NCI-H345 (cell line): ENCODE data around the gene LMOD1.
"Not testable (repeated sequence)": the region's sequence is repeated elsewhere in the genome, so short reads cannot be mapped to it uniquely, and the experiment has no call there.

Experiments
- DNase-seq: peaks from one replicate; lab custom pipeline; 2025; lab: John Stamatoyannopoulos, UW

LMOD1 gene

DNA sequence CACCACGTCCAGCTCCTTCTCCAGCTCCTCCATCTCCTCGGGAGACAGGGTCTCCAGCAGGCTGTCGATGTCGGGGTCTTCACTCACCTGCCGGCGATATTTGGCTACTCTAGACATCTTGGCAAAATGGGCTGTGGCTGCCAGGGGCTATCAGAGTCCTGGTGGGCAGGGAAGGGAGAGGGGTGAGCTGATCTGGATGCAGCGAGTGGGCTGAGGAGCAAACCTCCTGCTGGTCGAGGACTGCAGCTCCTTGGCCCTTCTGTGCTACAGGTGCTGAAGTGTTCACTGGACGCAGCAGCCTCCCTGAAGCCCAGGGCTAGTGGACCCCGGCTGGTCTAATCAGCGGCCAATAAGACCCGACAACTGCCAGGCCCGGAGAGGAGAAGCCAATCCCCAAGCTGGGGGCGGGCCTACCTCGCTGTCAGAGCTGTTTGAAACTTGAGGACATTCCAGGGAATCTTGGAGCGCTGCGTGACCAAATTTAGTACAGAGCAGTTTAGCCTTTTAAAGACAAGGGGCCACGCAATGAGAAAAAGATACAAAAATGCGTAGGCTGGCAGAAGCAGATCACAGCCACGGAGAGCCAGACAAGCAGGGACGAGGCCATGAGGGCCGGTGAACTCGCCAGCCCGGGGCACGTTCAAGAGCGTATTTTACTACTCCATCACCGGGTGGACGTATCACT lies at the start of gene LMOD1:
TSS of gene LMOD1 (minus strand) at position 325 of the 685 bp plus-strand sequence. CDS start at position 117, 208 bp downstream.
- no peak for DNase-seq

DNA sequence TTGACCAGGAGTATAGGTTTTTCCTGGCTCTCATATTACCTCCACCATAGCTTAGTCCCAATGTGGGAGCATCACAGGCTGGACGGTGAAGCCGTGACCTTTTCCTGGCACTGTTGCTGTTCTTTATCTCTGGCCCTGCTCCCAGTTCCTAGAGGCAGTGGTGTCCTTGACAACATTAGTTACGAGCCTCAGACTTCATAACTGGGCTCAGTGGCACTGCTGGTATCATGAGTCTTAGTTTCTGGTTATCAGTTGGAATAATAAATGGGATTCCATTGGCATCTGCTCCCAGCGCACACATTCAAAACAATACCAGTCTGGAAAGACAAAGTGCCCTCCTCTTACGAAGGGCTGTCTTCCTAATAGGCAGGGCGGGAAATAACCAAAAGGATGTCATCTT lies 44.1 kb upstream of the LMOD1 start:
- no peak for DNase-seq

DNA sequence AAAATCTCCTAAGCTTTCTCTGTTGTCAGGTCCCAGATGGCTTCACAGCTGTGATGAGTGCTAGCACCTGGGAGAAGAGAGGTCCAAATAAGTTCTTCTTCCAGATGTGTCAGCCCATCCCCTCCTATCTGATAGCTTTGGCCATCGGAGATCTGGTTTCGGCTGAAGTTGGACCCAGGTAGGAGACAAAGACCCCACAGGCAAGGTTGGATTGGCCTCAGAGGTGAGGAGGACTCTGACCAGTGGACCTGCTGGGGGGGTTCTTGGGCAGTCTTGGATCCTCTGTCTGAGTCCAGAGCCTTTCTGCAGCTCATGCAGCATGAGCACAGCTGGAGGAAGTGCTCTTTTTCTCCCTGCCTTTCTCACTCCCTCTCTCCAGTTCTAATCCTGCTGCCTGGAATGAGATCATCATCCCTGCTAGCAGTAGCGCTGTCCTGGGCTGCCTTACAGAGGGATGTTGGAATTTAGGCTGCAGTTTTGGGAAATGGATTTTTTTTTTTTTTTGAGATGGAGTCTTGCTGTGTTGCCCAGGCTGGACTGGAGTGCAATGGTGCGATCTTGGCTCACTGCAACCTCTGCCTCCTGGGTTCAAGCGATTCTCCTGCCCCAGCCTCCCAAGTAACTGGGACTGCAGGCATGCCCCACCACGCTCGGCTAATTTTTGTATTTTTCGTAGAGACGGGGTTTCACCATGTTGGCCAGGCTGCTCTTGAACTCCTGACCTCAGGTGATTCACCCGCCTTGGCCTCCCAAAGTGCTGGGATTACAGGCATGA lies 43.2 kb upstream of the LMOD1 start:
- DNase-seq = no peak

DNA sequence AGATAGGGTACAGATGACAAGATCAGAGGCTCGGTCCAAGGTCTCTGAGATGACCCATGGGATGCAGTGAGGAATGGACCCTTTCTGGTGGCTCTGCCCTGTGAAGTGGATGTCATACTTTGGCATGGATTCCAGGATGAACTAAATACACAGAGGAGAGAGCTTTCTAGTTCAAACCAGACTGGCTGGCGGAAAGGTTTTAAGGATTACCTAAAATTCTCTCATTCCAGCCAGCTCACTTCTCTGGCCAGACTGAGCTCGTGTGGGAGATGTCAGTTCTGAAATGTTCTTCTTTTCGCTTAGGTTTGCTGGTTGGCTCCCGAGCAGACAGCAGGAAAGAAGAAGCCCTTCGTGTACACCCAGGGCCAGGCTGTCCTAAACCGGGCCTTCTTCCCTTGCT lies 42.3 kb upstream of the LMOD1 start:
- no peak for DNase-seq

DNA sequence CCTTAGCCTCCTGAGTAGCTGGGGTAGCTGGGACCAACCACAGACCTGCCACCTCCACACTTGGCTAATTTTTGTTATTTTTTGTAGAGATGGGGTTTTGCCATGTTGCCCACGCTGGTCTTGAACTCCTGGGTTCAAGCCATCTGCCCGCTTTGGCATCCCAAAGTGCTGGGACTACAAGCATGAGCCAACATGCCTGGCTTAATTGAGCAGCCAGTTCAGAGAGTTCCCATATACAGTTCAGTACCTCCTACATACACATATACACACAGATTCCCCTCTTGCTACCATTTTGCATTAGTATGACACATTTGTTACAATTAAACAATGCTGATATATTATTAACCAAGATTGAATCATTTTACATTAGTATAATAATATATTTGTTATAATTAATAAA lies 39.0 kb upstream of the LMOD1 start:
- DNase-seq = no peak

DNA sequence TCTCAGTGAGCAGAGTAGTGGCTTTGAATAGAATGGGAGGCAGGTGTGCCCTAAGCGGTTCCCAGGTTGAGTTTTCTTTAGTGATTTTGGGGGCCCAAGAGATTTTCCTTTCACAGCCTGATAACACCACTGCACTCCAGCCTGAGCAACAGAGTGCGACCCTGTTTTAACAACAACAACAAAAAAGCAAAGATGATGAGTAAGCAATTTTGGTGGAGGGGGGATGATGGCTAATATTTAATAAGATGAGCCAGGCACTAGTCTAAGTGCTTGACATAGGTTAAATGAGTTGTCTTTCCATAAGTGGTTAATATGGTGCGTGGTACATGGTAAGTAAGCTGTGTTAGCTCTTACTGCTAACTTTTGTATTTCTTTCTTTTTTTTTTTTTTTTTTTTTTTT lies 38.1 kb upstream of the LMOD1 start:
- DNase-seq = no peak

DNA sequence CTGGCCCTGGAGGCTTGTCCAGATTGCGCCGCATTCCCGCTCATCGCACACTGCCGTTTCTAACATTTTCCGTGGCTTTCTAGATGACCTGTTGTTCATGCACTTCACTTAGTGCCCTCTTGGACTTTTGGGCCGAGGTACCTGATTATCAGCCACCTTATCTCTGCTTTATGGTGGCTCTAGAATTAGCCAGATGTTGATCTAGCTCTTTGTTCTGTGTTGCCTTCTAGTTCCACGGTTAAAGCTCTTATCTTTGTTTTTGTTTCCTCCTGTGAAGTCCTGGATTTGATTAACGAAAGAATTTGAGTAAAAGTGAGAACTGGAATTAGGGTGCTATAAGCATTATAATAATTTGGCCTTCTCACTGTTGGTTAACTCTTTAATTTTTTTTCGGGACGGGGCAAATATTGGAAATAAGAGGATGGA lies 37.0 kb upstream of the LMOD1 start:
- no peak for DNase-seq

DNA sequence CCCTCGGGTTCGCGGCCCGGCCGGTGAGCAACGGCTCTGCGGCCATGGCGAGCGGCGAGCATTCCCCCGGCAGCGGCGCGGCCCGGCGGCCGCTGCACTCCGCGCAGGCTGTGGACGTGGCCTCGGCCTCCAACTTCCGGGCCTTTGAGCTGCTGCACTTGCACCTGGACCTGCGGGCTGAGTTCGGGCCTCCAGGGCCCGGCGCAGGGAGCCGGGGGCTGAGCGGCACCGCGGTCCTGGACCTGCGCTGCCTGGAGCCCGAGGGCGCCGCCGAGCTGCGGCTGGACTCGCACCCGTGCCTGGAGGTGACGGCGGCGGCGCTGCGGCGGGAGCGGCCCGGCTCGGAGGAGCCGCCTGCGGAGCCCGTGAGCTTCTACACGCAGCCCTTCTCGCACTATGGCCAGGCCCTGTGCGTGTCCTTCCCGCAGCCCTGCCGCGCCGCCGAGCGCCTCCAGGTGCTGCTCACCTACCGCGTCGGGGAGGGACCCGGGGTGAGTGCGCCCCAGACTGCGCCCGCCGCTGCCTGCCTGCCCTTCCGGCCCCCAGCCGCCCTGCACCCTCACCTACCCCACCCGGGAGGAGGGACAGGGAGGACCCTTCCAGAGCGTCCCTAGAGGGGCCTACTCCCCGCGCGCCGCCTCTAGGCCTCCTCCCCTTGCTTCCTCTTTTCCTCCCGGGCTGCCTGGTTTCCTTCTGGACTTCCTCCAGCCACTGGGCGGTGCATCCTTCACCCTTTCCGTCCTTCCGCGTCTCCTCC lies 36.5 kb upstream of the LMOD1 start, which contains the start of gene RNPEP:
TSS of gene RNPEP (plus strand) at position 26 of the 757 bp plus-strand sequence. CDS start at position 45, 19 bp downstream.
- peak; percentile 53 for DNase-seq

DNA sequence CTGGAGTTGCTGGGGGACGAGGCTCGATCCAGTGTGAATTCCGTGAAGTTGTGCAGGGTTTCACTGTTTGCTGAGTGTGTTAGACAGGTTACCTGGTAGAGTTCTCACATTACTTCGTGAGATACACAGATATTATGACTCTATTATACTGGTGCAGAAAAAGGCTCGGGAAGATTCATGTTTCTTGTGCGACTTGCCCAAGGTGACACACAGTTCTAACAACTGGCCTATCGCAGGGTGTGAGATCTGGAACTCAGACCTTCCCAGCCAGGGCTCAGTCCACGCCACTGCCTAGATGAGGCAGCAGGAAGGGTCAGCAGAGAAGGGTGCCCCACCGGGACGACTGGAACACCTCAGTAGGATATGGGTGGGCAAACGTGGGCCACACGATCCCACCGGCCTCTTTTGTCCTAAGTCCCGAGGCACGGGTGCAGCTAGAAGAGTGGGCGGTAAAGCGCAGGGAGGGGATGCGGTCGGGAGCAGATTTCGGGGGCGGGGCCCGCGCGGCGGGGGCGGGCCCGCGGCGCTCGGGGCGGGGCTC lies 35.8 kb upstream of the LMOD1 start:
- no peak for DNase-seq

DNA sequence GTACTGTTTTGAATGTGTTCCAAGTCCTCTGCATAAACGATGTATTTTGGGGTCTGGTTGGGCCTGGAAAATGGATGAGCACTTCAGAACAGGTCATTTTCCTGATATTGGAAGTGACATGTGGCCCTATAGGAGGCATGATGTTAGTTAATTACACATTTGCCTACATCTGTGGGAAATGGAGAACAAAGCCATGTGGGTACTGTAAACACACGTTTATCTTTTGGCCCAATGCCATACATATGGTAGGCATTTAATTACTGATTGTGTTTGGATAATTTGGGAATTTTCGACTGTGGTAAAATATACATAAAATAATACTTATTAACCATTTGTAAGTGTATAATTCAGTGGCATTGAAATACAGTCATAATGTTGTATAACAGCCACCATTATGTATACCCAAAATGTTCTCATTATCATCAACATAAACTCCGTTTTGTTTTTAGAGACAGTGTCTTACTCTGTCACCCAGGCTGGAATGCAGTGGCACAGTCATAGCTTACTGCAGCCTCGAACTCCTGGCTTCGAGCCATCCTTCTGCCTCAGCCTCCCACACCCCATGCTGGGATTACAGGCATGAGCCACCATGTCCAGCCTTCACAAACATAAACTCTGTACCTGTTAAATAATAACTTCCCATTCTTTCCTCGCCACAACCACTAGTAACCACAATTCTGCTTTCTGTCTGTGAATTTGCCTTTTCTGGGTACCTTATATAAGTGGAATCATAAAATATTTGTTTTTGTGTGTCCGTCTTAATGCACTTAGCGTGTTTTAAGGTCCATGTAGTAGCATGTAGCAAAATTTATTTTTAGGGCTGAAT lies 24.2 kb upstream of the LMOD1 start:
- no peak for DNase-seq

DNA sequence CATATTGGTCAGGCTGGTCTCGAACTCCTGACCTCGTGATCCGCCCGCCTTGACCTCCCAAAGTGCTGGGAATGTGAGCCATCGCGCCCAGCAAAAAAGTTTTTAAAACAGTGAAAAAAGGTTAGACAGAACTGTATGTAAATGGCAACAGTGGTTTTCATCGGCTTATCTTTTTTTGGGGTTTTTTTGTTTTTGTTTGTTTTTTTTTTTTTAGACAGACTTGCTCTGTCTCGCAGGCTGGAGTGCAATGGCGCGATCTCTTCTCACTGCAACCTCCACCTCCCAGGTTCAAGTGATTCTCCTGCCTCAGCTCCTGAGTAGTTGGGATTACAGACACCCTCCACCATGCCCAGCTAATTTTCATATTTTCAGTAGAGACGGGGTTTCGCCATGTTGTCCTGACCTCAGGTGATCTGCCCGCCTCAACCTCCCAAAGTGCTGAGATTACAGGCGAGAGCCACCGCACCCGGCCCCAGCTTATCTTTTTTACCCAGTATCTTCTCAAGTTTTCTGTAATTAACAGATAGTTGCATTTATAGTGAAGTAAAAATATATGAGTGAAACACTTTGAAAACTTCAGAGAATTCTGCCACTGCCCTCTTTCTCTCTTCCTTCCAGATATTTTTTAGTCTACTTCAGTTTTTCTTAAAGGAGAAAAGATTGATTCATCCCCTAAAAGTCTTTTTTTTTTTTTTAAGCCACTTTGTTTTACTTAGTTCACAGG lies 22.0 kb upstream of the LMOD1 start:
- no peak for DNase-seq

DNA sequence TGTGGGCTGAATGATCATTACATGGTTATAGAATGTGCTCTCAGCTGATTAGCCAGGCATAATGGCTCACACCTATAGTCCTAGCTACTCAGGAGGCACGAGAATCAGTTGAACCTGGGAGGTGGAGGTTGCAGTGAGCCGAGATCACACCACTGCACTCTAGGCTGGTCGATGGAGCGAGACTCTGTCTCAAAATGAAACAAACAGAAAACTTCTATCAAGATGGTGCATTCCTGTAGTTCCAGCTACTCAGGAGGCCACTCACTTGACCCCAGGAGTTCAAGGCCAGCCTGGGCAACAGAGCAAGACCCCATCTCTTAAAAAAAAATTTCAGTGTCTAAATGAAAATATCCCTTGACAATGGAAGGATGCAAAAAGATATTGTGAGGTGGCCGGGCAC lies 19.8 kb upstream of the LMOD1 start:
- no peak for DNase-seq

DNA sequence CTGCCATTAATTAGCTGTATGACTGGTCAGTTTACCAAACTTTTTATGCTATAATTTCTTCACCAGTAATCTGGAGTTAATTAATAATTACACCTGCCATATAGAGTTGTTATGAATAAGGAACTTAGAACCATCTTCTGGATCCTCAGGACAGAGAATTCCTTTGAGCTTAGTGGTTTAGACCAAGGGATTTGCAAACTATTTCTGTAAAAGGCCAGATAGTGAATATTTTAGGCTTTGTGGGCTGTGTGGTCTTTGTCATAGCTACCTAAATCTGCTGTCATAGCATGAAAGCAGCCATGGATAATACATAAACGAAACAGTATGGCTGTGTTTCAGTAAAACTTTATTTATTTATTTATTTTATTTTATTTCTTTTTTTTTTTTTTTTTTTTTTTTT lies 17.9 kb upstream of the LMOD1 start:
- no peak for DNase-seq

DNA sequence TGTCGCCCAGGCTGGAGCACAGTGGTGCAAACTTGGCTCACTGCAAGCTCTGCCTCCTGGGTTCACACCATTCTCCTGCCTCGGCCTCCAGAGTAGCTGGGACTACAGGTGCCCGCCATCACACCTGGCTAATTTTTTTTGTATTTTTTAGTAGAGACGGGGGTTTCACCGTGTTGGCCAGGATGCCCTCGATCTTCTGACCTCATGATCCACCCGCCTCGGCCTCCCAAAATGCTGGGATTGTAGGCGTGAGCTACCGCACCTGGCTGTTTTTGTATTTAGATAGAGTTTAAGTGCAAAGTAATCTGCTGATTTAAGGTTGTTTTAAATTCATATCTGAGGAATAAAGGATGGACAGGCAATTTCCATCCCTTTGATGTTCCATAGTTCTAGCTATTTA lies 16.0 kb upstream of the LMOD1 start:
- not testable (repeated sequence) for DNase-seq

DNA sequence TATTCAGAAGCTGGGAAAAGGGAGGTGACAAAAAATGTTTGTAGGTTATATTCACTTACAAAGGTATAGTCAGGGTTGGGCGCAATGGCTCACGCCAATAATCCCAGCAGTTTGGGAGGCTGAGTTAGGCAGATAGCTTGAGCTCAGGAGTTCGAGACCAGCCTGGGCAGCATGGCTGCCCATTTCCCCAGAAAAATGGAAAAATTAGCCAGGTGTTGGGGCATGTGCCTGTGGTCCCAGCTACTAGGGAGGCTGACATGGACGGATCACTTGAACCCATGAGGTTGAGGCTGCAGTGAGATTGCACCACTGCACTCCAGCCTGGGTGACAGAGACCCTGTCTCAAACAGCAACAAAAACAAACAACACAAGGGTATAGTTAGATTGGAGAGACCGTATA lies 12.0 kb upstream of the LMOD1 start:
- DNase-seq = no peak

DNA sequence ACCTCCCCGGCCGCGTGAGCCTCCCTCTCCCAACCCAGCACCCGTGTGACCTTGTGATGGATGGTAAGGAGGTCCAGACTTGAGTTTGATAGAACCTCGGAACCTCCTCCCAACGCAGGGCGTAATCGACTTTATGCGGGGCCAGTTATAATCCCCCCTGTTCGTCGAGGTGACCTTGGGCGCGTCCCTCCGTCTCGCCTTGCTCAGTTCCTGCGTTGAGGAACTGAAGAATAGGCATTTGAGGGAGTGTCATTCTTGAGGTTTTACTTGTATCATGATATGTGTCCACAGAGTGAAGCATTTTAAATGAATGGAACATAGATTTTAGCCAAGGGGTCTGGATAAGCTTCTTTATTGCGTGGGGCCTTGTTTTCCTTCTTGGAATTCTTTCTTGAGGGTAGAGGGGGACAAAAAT lies 9.4 kb upstream of the LMOD1 start:
- DNase-seq = no peak

DNA sequence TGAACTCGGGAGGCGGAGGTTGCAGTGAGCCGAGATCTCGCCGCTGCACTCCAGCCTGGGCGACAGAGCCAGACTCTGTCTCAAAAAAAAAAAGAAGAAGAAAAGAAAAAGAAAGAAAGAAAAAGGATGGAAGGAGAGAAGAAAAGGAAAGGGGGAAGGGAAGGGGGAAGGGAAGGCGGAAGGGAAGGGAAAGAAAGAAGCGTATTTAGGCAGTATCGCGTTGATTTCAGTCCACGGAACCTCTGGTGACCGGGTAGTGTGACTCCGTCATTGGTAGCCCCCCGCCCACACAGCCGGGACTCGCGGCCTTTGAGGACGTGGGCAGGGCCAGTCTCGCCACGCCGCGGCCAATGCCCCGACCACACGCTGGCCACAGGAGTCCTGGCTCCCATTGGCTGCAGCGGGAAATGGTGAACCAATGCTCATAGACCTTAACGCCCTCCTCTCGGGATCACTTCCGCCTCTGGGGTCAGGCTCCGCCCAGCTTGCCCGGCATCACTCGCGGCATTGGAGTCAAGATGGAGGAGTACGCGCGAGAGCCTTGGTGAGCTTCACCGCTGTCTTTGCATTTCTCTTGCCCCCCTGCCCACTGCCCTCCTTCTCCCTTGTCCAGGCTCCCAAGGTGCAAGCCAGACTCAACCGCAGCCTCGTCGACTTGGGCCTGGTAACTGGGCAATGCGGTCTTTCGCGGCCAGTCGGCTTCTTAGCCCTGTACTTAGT lies 8.8 kb upstream of the LMOD1 start, which contains the start of gene TIMM17A:
TSS of gene TIMM17A (plus strand) at position 495 of the 720 bp plus-strand sequence. CDS start at position 519, 24 bp downstream.
- peak; percentile 98 for DNase-seq

DNA sequence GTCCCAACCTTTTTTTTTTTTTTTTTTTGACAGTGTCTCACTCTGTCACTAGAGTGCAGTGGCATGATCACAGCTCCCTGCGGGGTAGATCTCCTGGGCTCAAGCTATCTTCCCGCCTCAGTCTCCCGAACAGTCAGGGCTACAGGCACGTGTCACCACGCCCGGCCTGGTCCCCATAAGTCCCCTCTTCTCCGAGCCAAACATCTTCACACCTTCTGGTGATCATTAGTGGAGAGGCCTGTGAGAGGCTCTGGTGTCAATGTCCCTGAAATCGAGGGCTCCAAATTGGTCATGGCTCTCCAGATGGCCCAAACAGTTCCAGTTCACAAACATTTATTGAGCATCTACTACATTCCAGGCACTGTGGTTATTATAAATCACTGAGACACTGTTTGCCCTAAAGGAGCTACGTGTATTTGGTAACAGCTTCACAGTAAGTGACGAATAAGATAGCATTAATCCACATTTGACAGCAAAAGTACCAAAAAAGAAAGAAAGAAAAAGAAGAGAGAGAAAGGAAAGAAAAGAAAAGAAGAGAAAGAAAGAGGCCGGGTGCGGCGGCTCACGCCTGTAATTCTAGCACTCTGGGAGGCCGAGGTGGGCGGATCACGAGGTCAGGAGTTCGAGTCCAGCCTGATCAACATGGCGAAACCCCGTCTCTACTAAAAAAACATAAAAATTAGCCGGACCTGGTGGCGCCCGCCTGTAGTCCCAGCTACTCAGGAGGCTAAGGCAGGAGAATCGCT lies 8.1 kb upstream of the LMOD1 start:
- no peak for DNase-seq

DNA sequence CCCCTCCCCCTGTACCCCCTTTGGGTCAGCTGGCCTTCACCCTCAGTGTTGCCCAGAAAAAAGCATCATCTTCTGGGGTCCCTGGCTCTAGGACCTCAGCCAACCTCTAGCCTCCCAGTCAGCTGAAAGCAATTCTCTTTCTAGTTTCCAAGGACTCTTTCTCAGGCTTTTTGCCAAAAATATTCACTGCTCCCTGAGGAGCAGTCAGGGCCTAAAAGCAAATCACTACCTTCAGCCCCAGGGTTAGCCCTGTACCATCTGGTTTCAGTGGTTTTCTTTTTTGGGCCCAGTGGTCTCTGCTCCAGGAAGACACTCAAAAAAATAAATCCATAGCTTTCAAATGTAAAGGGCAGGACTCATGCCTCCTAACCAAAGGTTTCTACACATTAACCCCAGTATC lies 3.1 kb upstream of the LMOD1 start:
- no peak for DNase-seq

DNA sequence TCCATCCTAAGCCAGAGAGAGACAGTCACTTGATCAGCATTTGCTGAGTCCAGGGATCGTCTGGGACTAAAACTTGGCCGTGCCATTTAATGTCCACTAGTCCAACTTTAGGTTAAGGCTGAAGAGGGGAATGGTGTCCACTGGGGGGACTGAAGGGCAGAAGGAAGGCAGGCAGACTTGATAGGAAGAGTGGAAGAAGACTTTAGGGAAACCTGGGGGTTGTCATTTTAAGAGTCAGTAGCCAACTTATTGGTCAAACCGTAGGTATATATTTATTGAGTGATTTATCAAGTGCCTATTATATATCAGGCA lies 1.3 kb upstream of the LMOD1 start:
- DNase-seq = no peak
